Cerebellar cortex (tissue), 1 donor: ENCODE data around the gene SOX6.

Experiments
- DNase-seq: peaks from one replicate; pipeline ENCODE4 v3.0.0-alpha.2; 2015; ENCODE audit warnings: low spot score

Gene SOX6

GRCh38 chr11:16317712-16318111 is 38.6 kb downstream of the SOX6 start:
- no peak for DNase-seq

- no peak for DNase-seq
These were observed 42.5 kb downstream of the SOX6 start for GRCh38 chr11:16313846-16314245.

GRCh38 chr11:16312233-16312765 is 44.0 kb downstream of the SOX6 start:
- no peak for DNase-seq

- DNase-seq: no peak
These were observed 44.5 kb downstream of the SOX6 start for GRCh38 chr11:16311831-16312230.

GRCh38 chr11:16310943-16311342 is 45.4 kb downstream of the SOX6 start:
- no peak for DNase-seq

- no peak for DNase-seq
These were observed 47.1 kb downstream of the SOX6 start for GRCh38 chr11:16309226-16309625.

- DNase-seq: no peak
These were observed 54.9 kb downstream of the SOX6 start for GRCh38 chr11:16301462-16301861.

GRCh38 chr11:16299884-16300782 is 56.2 kb downstream of the SOX6 start:
- no peak for DNase-seq

- DNase-seq: no peak
These were observed 57.0 kb downstream of the SOX6 start for GRCh38 chr11:16299390-16299789.

- no peak for DNase-seq
These were observed 59.0 kb downstream of the SOX6 start for GRCh38 chr11:16297332-16297731.

- DNase-seq: no peak
These were observed 60.1 kb downstream of the SOX6 start for GRCh38 chr11:16296273-16296672.

GRCh38 chr11:16295592-16295991 is 60.8 kb downstream of the SOX6 start:
- DNase-seq: no peak

GRCh38 chr11:16293204-16293681 is 63.1 kb downstream of the SOX6 start:
- no peak for DNase-seq

- no peak for DNase-seq
These were observed 64.0 kb downstream of the SOX6 start for GRCh38 chr11:16292167-16292859.

- DNase-seq: no peak
These were observed 64.6 kb downstream of the SOX6 start for GRCh38 chr11:16291729-16292128.

GRCh38 chr11:16289541-16289940 is 66.8 kb downstream of the SOX6 start:
- DNase-seq: no peak

- DNase-seq: no peak
These were observed 68.6 kb downstream of the SOX6 start for GRCh38 chr11:16287630-16288280.

- no peak for DNase-seq
These were observed 70.3 kb downstream of the SOX6 start for GRCh38 chr11:16286095-16286494.

GRCh38 chr11:16280256-16280682 is 76.1 kb downstream of the SOX6 start:
- DNase-seq: no peak

GRCh38 chr11:16279524-16279923 is 76.8 kb downstream of the SOX6 start:
- no peak for DNase-seq

- DNase-seq: no peak
These were observed 77.4 kb downstream of the SOX6 start for GRCh38 chr11:16278979-16279378.

- no peak for DNase-seq
These were observed 78.1 kb downstream of the SOX6 start for GRCh38 chr11:16278273-16278672.
